Fibroblast of villous mesenchyme (primary cell): Measurements from ENCODE around the gene NCOR2. TPM values are rescaled to one million over a fixed set of nuclear protein-coding genes. Genes with fewer than 3 reads are reported as not detected.

Experiments used
- DNase-seq: peaks from one replicate; pipeline ENCODE4 v3.0.0-alpha.2; 2010; ENCODE audit warnings: low read depth
- H3K4me3 ChIP-seq: 2 replicates; pipeline ENCODE4 v1.5.1; 2011; ENCODE audit warnings: low read depth, mild to moderate bottlenecking, low read length
- total RNA-seq: library from RNA; depleted of rRNA; stranded (reverse); fragments of >200 nt; gene quantifications from 2 replicates; pipeline ENCODE4 v1.2.3, GENCODE V29; 2012
- TF ChIP-seq, protein P1 (sequence below): IDR thresholded peaks from 2 replicates; pipeline ENCODE4 v1.5.1; 2012; ENCODE audit warnings: low read depth, mild to moderate bottlenecking, low read length; ENCODE audit not compliant: insufficient read depth

Gene NCOR2
- total RNA-seq, 1 donor = 86.8 TPM

DNA sequence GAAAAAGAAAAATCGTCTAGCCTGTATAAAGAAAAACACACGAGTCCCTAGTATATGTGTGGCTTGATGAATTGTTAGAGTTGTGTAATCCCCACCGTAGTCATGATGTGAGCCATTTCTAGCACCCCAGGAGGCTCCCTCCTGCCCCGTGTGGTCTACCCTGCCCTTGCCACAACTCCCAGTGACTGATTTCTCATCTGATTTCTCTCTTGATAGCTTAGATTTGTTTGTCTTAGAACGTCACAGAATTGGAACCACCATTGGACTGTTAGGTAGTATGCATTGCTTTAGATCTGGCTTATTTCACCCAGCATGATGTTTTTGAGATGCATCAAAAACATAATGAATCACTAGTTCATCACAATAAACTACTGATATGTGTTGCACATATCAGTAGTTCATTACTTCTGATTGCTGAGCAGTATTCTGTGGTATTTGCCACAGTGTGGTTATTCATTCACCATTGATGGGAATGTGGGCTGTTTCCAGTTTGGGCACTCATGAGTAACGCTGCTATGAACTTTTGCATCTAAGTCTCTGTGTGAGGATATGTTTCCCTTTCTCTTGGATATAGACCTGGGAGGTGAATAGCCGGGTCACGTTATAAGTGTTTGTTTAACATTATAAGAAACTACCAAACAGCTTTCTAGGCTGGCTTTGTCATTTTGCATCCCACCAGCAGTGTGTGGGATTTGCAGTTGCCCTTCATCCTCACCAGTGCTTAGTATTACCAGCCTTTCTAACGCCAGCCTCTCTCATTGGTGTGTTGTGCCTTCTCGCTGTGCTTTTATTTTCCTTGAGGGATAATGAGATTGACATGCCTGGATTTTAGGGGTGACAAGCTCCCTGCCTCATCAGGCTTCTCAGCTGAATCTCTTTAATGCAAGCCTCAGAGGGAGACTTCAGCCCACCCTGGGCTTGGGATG, 31.9 kb upstream of the NCOR2 start:
- H3K4me3 ChIP-seq = no peak overlapping the region
- TF ChIP-seq, protein P1, sequence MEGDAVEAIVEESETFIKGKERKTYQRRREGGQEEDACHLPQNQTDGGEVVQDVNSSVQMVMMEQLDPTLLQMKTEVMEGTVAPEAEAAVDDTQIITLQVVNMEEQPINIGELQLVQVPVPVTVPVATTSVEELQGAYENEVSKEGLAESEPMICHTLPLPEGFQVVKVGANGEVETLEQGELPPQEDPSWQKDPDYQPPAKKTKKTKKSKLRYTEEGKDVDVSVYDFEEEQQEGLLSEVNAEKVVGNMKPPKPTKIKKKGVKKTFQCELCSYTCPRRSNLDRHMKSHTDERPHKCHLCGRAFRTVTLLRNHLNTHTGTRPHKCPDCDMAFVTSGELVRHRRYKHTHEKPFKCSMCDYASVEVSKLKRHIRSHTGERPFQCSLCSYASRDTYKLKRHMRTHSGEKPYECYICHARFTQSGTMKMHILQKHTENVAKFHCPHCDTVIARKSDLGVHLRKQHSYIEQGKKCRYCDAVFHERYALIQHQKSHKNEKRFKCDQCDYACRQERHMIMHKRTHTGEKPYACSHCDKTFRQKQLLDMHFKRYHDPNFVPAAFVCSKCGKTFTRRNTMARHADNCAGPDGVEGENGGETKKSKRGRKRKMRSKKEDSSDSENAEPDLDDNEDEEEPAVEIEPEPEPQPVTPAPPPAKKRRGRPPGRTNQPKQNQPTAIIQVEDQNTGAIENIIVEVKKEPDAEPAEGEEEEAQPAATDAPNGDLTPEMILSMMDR = no peak
- DNase-seq = peak; percentile 49

GRCh38 chr12:124597041-124597440, 29.6 kb upstream of the NCOR2 start:
- TF ChIP-seq, protein P1 = no peak
- H3K4me3 ChIP-seq = no peak overlapping the region
- no peak for DNase-seq

DNA sequence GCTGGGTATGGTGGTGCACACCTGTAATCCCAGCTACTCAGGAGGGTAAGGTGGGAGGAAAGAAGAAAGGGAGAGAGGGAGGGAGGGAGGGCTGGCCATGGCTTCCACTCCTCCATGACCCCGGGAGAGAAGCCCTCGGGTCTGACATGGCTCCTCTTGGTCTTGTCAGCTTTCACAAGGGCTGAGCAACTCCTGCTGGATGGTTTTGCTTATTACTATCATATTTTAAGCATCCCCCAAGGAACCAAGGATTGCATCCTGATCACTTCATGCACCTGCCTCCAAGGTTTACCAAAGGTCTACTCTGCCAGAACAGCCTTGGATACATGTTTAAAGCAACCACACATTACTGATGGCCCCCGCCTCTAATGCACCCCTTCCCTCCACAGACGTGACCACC, 28.0 kb upstream of the NCOR2 start:
- H3K4me3 ChIP-seq = no peak overlapping the region
- TF ChIP-seq, protein P1 = no peak
- DNase-seq = no peak

GRCh38 chr12:124594851-124595250, 27.4 kb upstream of the NCOR2 start:
- no peak for DNase-seq
- TF ChIP-seq, protein P1 = no peak
- no peak overlapping the region for H3K4me3 ChIP-seq

- DNase-seq = no peak
- TF ChIP-seq, protein P1 = no peak
- H3K4me3 ChIP-seq = no peak overlapping the region
Measured at GRCh38 chr12:124593851-124594401, 26.5 kb upstream of the NCOR2 start.

- H3K4me3 ChIP-seq = no peak overlapping the region
- TF ChIP-seq, protein P1 = no peak
- no peak for DNase-seq
Measured at GRCh38 chr12:124593176-124593575, 25.8 kb upstream of the NCOR2 start.
